Suppressor macrophage treated with lipopolysaccharide for 4 hours (primary cell): Measurements from ENCODE around the gene KLK13.

ENCODE experiments used
- DNase-seq: peaks from one replicate; pipeline ENCODE4 v3.0.0-alpha.2; 2020

Gene KLK13

DNA sequence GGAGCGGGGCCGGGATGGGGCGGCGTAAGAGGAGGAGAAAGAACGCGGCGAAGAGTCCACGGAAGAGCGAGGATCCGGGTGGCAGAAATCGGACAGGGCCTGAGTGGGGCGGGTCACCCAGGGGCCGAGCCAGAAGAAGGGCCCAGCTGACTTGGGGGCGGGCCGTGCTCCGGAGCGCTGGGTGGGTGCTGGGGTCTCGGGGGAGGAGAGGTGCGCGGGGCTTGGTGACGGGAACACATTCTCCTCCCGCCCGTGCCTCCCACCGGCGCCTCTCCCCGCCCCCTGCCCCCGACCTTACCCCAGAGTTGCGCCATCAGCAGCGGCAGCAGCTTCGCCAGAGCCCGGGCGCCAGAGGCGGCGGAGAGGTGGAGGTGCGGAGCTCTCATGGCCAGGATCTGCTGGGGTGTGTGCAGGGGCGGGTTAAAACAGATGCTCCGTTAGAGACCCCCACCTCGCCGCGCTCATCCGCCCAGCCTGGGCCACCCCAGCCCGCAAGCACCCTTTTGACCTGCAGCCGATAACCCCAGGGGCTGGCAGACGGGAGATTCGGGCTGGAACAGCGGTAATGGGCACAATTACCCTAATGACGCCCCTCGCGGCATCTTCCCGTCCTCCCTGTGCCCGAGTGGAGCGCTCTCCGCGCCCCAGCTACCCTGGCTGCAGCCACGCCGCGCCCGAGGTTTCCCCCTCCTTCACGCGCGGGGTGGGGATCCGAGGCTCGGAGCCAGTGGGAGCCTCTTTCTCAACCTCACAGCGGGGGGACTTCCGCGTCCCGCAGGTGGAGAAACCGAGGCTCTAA lies 45.9 kb downstream of the KLK13 start:
- peak; percentile 22 for DNase-seq

DNA sequence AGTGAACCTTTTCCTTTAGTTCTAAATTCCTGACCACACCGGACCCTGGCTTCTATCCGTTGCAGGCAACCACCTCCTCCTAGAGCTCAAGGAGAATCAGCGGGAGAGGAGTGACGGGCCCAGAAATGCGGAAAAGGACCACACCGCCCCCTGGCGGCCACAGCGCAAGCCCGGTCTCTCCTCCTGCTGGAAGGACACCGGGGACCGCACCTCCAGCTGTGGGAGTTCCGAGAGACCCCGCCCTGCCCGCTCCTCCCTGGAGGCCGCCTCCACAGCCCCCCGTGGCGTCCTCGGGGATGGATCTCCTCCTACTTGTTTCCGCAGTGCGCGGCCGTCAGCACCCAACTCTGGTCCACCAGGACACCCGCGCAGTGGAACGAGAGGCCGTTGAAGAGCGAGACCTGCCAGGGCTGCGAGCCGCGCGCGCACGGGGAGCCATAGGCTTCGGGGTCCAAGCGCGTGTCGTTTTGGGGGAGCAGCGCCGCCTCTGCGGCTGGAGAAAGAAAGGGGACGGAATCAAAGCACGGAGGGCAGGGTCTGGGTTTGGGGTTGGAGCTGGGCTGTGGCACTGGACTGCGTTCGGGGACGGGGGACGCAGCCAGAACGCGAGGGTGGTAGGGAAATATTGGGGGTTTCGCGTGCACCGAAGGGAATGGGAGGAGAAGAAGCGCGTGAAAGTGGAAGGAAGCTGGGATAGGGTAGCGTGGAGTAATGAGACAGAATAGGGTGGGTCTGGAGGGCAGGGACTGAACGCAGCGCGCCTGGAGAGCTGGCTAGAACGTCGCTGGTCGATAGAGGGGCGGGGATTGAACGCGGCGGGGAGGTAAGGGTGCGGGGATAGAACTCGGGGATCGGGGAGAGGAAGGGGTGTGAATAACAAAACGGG lies 47.9 kb downstream of the KLK13 start:
- peak; percentile 69 for DNase-seq

- DNase-seq = no peak
These were observed 49.1 kb downstream of the KLK13 start for GRCh38 chr19:51015691-51016267.

GRCh38 chr19:51014242-51014641 lies 50.6 kb downstream of the KLK13 start:
- no peak for DNase-seq

- no peak for DNase-seq
These were observed 52.2 kb downstream of the KLK13 start for GRCh38 chr19:51012661-51013190.

GRCh38 chr19:51010066-51010795 lies 54.7 kb downstream of the KLK13 start:
- DNase-seq = no peak

DNA sequence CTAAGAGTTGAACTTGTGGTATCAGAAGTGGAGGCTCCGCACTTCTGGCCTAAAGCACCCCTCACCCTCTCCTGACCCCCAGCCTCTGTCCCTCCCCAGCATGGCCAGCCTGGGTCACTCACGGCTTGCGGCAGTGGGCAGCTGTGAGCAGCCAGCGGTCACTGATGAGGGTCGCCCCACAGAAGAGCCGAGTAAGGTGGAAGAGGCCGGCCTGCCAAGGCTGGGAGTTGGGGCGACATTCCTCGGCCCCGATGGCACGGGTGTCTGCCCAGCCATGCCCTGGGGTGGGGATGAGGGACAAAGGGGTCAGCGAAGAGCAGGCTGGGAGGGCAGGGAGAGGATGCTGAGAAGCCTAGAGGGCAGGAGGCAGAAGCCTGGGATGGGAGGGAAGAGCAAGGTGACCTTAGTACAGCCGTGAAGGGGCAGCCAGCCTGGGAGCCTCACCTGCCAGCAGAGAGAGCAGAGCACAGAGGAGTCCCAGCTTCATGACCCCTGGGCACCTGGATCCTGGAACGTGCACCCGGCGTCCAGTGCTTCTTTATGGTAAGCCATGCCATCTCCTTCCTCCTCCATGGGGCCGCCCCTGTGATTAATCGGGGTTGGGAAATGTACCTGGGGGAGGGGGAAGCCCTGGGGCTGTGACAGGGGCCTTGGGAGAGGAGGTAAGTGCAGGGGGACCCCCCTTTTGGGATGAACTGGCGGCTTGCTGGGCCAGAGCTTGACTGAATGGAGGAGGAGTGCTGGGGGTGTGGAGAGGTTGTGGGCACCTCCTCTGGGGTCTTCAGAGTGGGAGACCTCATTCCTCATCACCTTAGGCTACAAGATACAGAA lies 55.6 kb downstream of the KLK13 start:
- no peak for DNase-seq

GRCh38 chr19:51007488-51007887 lies 57.4 kb downstream of the KLK13 start:
- DNase-seq = no peak

- DNase-seq = no peak
These were observed 58.5 kb downstream of the KLK13 start for GRCh38 chr19:51006406-51006805.
